ENCODE results near the gene SRSF1.
"Not testable (repeated sequence)": the region's sequence is repeated elsewhere in the genome, so short reads cannot be mapped to it uniquely, and the experiment has no call there.

Gene SRSF1

DNA sequence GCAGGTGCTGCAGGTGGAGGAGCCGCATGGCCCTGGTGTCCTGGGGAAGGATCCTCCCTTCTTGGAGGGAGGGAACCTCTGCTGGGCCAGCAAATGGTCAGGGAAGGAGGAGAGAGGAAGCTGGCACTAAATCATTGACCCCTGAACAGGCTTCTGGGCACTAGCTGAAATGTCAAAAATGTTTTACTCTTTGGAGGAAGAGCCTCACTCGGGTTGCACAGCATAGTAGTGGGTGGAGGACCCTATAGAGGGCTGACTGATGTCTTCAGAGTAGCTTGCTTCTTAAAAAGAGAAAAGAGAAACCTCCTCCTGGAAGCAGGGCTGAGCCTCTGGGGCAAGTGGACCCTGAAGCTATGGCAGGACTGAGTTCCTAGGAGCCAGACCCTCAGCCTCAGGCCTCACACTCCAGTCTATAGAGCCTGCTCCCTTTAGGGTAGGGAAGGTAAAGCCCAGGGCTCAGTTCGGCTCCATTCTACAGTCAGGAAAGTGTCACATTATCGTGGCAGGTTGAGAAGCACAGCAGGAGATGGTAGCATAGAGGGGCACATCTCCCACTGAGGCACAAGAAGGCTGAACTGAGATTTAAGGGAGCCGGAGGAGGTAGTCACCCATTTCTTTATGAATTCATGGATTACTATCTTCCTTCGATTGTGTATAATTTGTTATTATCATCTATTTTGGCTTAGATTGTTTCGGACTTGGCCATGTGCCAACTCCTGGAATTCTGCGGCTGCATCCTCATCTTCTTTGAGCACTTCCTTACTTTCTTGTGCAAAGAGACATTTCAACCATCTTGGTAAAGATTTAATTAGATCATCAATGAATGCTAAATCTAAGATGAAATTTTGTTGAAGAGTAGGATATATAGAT lies 44.5 kb downstream of the SRSF1 start:
- H3K4me3 ChIP-seq (ENCODE audit: low read length, poor library complexity, severe bottlenecking): no peak overlapping the region
- no peaks in the 10 kb centered on the region for H3K9me3 ChIP-seq (ENCODE audit: insufficient read depth, low read depth, low read length)
- no peaks in the 10 kb centered on the region for H3K4me1 ChIP-seq (ENCODE audit: insufficient read depth, low read length, poor library complexity, severe bottlenecking)
- H2AFZ ChIP-seq (ENCODE audit: low read length): no peak overlapping the region
- no peak overlapping the region for H3K9ac ChIP-seq (ENCODE audit: low read depth, low read length, poor library complexity, severe bottlenecking)
- H3K4me2 ChIP-seq (ENCODE audit: low read depth, low read length, poor library complexity, severe bottlenecking): no peak overlapping the region
- no peaks in the 10 kb centered on the region for H3K9me2 ChIP-seq (replicated peaks; ENCODE audit: low read depth, low read length)
- TF ChIP-seq, protein P1, sequence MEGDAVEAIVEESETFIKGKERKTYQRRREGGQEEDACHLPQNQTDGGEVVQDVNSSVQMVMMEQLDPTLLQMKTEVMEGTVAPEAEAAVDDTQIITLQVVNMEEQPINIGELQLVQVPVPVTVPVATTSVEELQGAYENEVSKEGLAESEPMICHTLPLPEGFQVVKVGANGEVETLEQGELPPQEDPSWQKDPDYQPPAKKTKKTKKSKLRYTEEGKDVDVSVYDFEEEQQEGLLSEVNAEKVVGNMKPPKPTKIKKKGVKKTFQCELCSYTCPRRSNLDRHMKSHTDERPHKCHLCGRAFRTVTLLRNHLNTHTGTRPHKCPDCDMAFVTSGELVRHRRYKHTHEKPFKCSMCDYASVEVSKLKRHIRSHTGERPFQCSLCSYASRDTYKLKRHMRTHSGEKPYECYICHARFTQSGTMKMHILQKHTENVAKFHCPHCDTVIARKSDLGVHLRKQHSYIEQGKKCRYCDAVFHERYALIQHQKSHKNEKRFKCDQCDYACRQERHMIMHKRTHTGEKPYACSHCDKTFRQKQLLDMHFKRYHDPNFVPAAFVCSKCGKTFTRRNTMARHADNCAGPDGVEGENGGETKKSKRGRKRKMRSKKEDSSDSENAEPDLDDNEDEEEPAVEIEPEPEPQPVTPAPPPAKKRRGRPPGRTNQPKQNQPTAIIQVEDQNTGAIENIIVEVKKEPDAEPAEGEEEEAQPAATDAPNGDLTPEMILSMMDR (conservative IDR thresholded peaks at IDR 0.05; ENCODE audit: low read length): no peak
- TF ChIP-seq EZH2phosphoT487 (IDR thresholded peaks at IDR 0.05; ENCODE audit: borderline replicate concordance): no peak
- H3K36me3 ChIP-seq (ENCODE audit: insufficient read depth, low read length): no peaks in the 10 kb centered on the region
- H4K20me1 ChIP-seq (ENCODE audit: insufficient read depth, low read length, poor library complexity, severe bottlenecking): no peaks in the 10 kb centered on the region
- H3K27me3 ChIP-seq (ENCODE audit: insufficient read depth, low read length, poor library complexity, severe bottlenecking): no peaks in the 10 kb centered on the region
- no peaks in the 10 kb centered on the region for H3F3A ChIP-seq (ENCODE audit: low read depth)
- H3K79me2 ChIP-seq (ENCODE audit: insufficient read depth, low read length): no peaks in the 10 kb centered on the region

DNA sequence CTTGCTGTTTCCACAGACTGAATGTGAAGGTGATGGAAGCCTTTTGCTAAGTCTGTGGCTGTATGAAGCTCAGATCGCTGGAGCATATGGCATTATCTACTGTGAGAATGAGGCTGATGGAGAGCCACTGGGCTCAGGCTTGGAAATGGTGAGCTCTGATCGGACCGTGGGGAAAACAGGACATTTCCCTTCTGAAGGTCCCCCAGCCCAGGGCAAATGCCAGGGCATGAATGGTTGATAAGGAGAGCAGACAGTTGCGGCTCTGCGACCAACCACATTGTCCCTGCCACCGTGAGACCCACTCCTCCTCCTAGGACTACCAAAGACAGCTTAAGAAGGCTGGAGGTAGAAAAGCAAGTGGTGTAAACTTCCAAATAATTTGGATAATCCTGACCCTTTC lies 47.1 kb downstream of the SRSF1 start:
- Histone ChIP-seq H3K4me2 (ENCODE audit: low read depth, low read length, poor library complexity, severe bottlenecking) (no peak overlapping the region), H2AFZ (ENCODE audit: low read length) (no peak overlapping the region), H4K20me1 (ENCODE audit: insufficient read depth, low read length, poor library complexity, severe bottlenecking) (no peaks in the 10 kb centered on the region), H3K4me3 (ENCODE audit: low read length, poor library complexity, severe bottlenecking) (no peak overlapping the region), H3K9me2 (replicated peaks; ENCODE audit: low read depth, low read length) (no peaks in the 10 kb centered on the region), H3F3A (ENCODE audit: low read depth) (no peaks in the 10 kb centered on the region), H3K79me2 (ENCODE audit: insufficient read depth, low read length) (no peaks in the 10 kb centered on the region), H3K27me3 (ENCODE audit: insufficient read depth, low read length, poor library complexity, severe bottlenecking) (no peaks in the 10 kb centered on the region), H3K36me3 (ENCODE audit: insufficient read depth, low read length) (no peaks in the 10 kb centered on the region), H3K9ac (ENCODE audit: low read depth, low read length, poor library complexity, severe bottlenecking) (no peak overlapping the region), H3K4me1 (ENCODE audit: insufficient read depth, low read length, poor library complexity, severe bottlenecking) (peaks cover 15% of the 10 kb centered on the region), H3K9me3 (ENCODE audit: insufficient read depth, low read depth, low read length) (no peaks in the 10 kb centered on the region)
- no peak for TF ChIP-seq EZH2phosphoT487 (IDR thresholded peaks at IDR 0.05; ENCODE audit: borderline replicate concordance)
- TF ChIP-seq, protein P1 (conservative IDR thresholded peaks at IDR 0.05; ENCODE audit: low read length): no peak

DNA sequence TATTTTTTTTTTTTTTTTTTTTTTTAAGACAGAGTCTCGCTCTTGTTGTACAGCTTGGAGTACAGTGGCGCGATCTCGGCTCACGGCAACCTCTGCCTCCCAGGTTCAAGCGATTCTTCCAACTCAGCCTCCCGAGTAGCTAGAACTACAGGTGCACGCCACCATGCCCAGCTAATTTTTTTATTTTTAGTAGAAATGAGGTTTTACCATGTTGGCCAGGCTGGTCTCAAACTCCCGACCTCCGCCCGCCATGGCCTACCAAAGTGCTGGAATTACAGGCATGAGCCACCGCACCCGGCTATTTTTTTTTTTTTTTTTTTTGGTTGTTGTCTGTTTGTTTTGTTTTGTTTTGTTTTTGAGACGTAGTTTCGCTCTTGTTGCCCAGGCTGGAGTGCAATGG lies 48.7 kb downstream of the SRSF1 start:
- not testable (repeated sequence) for H4K20me1 ChIP-seq (ENCODE audit: insufficient read depth, low read length, poor library complexity, severe bottlenecking); H3K9me3 ChIP-seq (ENCODE audit: insufficient read depth, low read depth, low read length); H3K4me2 ChIP-seq (ENCODE audit: low read depth, low read length, poor library complexity, severe bottlenecking); H3F3A ChIP-seq (ENCODE audit: low read depth); H3K9ac ChIP-seq (ENCODE audit: low read depth, low read length, poor library complexity, severe bottlenecking); H3K36me3 ChIP-seq (ENCODE audit: insufficient read depth, low read length); H3K4me3 ChIP-seq (ENCODE audit: low read length, poor library complexity, severe bottlenecking); H2AFZ ChIP-seq (ENCODE audit: low read length); H3K9me2 ChIP-seq (replicated peaks; ENCODE audit: low read depth, low read length); H3K79me2 ChIP-seq (ENCODE audit: insufficient read depth, low read length); H3K27me3 ChIP-seq (ENCODE audit: insufficient read depth, low read length, poor library complexity, severe bottlenecking)
- H3K4me1 ChIP-seq (ENCODE audit: insufficient read depth, low read length, poor library complexity, severe bottlenecking): peaks cover 24% of the 10 kb centered on the region

DNA sequence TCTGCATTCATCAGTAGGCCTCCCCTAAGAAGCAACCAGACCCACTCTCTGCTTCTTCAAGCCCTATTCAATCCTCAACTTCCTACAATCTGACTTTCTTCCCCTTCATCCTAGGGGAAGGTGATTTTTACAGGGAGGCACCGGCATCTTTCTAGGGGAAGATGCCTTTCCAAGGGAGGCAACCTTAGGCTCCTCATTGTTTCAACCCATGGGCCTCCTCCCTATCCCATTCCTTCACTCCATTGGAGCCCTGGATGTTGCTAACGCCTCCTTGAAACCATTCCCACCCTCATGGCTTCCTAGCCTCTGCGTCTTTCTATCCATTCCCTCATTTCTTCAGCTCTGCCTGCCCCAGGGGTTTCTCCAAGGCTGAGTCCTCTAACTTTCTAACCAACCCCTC lies 49.2 kb downstream of the SRSF1 start:
- Histone ChIP-seq H3K4me2 (ENCODE audit: low read depth, low read length, poor library complexity, severe bottlenecking) (no peak overlapping the region), H3K79me2 (ENCODE audit: insufficient read depth, low read length) (no peaks in the 10 kb centered on the region)

More for the DNA sequence above, 49.2 kb downstream of the SRSF1 start:
- Histone ChIP-seq H2AFZ (ENCODE audit: low read length) (no peak overlapping the region), H3K9ac (ENCODE audit: low read depth, low read length, poor library complexity, severe bottlenecking) (no peak overlapping the region), H3K9me3 (ENCODE audit: insufficient read depth, low read depth, low read length) (no peaks in the 10 kb centered on the region), H3K4me3 (ENCODE audit: low read length, poor library complexity, severe bottlenecking) (no peak overlapping the region), H3F3A (ENCODE audit: low read depth) (no peaks in the 10 kb centered on the region), H3K4me1 (ENCODE audit: insufficient read depth, low read length, poor library complexity, severe bottlenecking) (peaks cover 29% of the 10 kb centered on the region), H4K20me1 (ENCODE audit: insufficient read depth, low read length, poor library complexity, severe bottlenecking) (no peaks in the 10 kb centered on the region), H3K9me2 (replicated peaks; ENCODE audit: low read depth, low read length) (no peaks in the 10 kb centered on the region), H3K36me3 (ENCODE audit: insufficient read depth, low read length) (no peaks in the 10 kb centered on the region), H3K27me3 (ENCODE audit: insufficient read depth, low read length, poor library complexity, severe bottlenecking) (no peaks in the 10 kb centered on the region)
- TF ChIP-seq, protein P1 (conservative IDR thresholded peaks at IDR 0.05; ENCODE audit: low read length): no peak
- TF ChIP-seq EZH2phosphoT487 (IDR thresholded peaks at IDR 0.05; ENCODE audit: borderline replicate concordance): no peak
